NCI-H2081 treated with DMSO at 0.1 percent for 48 hours (cell line): Measurements from ENCODE around the gene UCMA.

ENCODE experiments used
- DNase-seq: peaks from one replicate; lab custom pipeline; 2025; lab: John Stamatoyannopoulos, UW

The UCMA gene

GRCh38 chr10:13233358-13233757, 816 bp downstream of the UCMA start:
- DNase-seq, result no peak

- no peak for DNase-seq
Observed at GRCh38 chr10:13231808-13232207, 2.4 kb downstream of the UCMA start.

GRCh38 chr10:13231190-13231589, 3.0 kb downstream of the UCMA start:
- no peak for DNase-seq

- no peak for DNase-seq
Observed at GRCh38 chr10:13227031-13227430, 7.1 kb downstream of the UCMA start.

- no peak for DNase-seq
Observed at GRCh38 chr10:13225601-13226000, 8.6 kb downstream of the UCMA start.

- no peak for DNase-seq
Observed at GRCh38 chr10:13224210-13224995, 9.8 kb downstream of the UCMA start.

GRCh38 chr10:13223241-13223640, 10.9 kb downstream of the UCMA start:
- DNase-seq, result no peak

GRCh38 chr10:13222566-13222965, 11.6 kb downstream of the UCMA start:
- DNase-seq, result no peak

GRCh38 chr10:13222151-13222550, 12.0 kb downstream of the UCMA start:
- no peak for DNase-seq

GRCh38 chr10:13221572-13221971, 12.6 kb downstream of the UCMA start:
- no peak for DNase-seq

- DNase-seq, result no peak
Observed at GRCh38 chr10:13219685-13220670, 14.2 kb downstream of the UCMA start.

GRCh38 chr10:13218878-13219277, 15.3 kb downstream of the UCMA start:
- DNase-seq, result no peak

GRCh38 chr10:13213163-13213562, 21.0 kb downstream of the UCMA start:
- no peak for DNase-seq

GRCh38 chr10:13206546-13207443, 27.4 kb downstream of the UCMA start:
- no peak for DNase-seq

GRCh38 chr10:13206091-13206490, 28.1 kb downstream of the UCMA start:
- no peak for DNase-seq

GRCh38 chr10:13201132-13201531, 33.0 kb downstream of the UCMA start:
- DNase-seq, result no peak

GRCh38 chr10:13195016-13195415, 39.2 kb downstream of the UCMA start:
- DNase-seq, result no peak

- no peak for DNase-seq
Observed at GRCh38 chr10:13193637-13194036, 40.5 kb downstream of the UCMA start.

- DNase-seq, result no peak
Observed at GRCh38 chr10:13191362-13191761, 42.8 kb downstream of the UCMA start.

GRCh38 chr10:13190816-13191215, 43.4 kb downstream of the UCMA start:
- no peak for DNase-seq

GRCh38 chr10:13189961-13190360, 44.2 kb downstream of the UCMA start:
- DNase-seq, result no peak

GRCh38 chr10:13188593-13188992, 45.6 kb downstream of the UCMA start:
- no peak for DNase-seq
